Left lung (tissue), 10 donors: ENCODE results near the gene DHRS3. TPM values are rescaled to one million over a fixed set of nuclear protein-coding genes. Genes with fewer than 3 reads are reported as not detected.

Experiments
- ATAC-seq: fragments of 200-7000 bp; cut with Tn5 transposase; one replicate; pipeline ENCODE4 v1.9.1; 2020; ENCODE audit warnings: moderate library complexity
- DNase-seq, 4 donors: peaks; one replicate each; pipeline ENCODE4 v3.0.0-alpha.2; 2013 to 2020
- H3K27ac ChIP-seq, 2 donors: fragments of 200-600 bp; sonication (generic) in 1 of 2; one replicate each; pipeline versions ENCODE4 v1.5.0 to v1.8.0; 2020 to 2021
- H3K27me3 ChIP-seq, 2 donors: fragments of 200-600 bp; sonication (generic) in 1 of 2; one replicate each; pipeline versions ENCODE4 v1.5.0 to v1.8.0; 2020 to 2021
- H3K36me3 ChIP-seq, 2 donors: fragments of 200-600 bp; sonication (generic) in 1 of 2; one replicate each; pipeline versions ENCODE4 v1.5.0 to v1.8.0; 2020 to 2021
- H3K4me1 ChIP-seq, 2 donors: fragments of 200-600 bp; one replicate each; pipeline ENCODE4 v1.8.0; 2021
- H3K4me3 ChIP-seq, 2 donors: fragments of 200-600 bp; sonication (generic) in 1 of 2; one replicate each; pipeline versions ENCODE4 v1.5.0 to v1.8.0; 2020 to 2021; ENCODE audit warnings: mild to moderate bottlenecking in 1 of 2
- H3K9me3 ChIP-seq, 2 donors: fragments of 200-600 bp; sonication (generic) in 1 of 2; one replicate each; pipeline versions ENCODE4 v1.5.0 to v1.8.0; 2020 to 2021
- intact Hi-C, 2 donors: fragments of 100-400 bp; cut with DNase I; formaldehyde crosslinking; loops; one replicate each; pipeline versions ENCODE4 v1.11.2 to v1.14.2; 2022
- polyA plus RNA-seq, 6 donors: library from polyadenylated mRNA; unstranded; fragments of 120-200 nt; gene quantifications; one replicate each; pipeline ENCODE4 v1.2.1, GENCODE V29; 2013; ENCODE audit not compliant: insufficient read length in 6 of 6
- total RNA-seq, 2 donors: library from RNA; stranded (reverse); fragmentation: NEBNext Ultra II Directional; extraction: Animal tissue kit (Norgen Biotek cat#: 25700); gene quantifications; one replicate each; pipeline ENCODE4 v1.2.1, GENCODE V29; 2021
- TF ChIP-seq, protein P1 (sequence below), 2 donors: fragments of 200-600 bp; sonication (generic) in 1 of 2; IDR thresholded peaks; one replicate each; pipeline versions ENCODE4 v1.5.0 to v1.8.0; 2021; ENCODE audit warnings: antibody characterized with exemption in 2 of 2
- donor health status: DM: no; HTN: yes; CAD: no.
- donor health status: DM: no; HTN: no; CAD: no.

DHRS3 gene
- total and polyA plus RNA-seq, 8 donors, result 37.3 to 120 (median 43.7) TPM

DNA sequence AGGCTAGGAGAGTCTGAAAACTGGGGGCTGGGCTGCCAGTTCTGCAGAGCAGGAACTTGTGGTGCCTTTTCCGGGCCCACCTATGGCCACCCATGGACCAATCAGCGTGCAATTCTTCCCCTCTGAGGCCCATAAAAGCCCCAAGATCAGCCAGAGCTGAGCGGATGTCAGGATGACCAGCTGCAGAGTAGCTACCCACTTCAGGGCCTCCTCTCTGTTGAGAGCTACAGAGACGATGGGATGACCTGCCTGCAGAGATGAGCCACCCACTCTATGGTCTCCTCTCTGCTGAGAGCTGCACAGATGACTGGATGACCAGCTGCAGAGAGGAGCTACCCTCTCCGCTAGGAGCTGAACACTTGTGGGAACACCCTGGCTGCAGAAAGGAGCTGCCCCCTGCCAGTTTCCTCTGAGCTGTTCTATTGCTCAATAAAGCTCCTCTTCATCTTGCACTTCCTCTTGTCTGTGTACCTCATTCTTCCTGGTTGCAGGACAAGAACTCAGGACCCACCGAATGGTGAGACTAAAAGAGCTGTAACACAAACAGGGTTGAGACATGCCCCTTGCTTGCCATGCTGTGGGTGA lies 13.0 kb upstream of the DHRS3 start:
- intact Hi-C loops, result no loop called here
- no peaks in the 10 kb centered on the region for H3K27me3 ChIP-seq
- no peak overlapping the region for H3K27ac ChIP-seq
- H3K4me3 ChIP-seq, result no peak overlapping the region
- TF ChIP-seq, protein P1, sequence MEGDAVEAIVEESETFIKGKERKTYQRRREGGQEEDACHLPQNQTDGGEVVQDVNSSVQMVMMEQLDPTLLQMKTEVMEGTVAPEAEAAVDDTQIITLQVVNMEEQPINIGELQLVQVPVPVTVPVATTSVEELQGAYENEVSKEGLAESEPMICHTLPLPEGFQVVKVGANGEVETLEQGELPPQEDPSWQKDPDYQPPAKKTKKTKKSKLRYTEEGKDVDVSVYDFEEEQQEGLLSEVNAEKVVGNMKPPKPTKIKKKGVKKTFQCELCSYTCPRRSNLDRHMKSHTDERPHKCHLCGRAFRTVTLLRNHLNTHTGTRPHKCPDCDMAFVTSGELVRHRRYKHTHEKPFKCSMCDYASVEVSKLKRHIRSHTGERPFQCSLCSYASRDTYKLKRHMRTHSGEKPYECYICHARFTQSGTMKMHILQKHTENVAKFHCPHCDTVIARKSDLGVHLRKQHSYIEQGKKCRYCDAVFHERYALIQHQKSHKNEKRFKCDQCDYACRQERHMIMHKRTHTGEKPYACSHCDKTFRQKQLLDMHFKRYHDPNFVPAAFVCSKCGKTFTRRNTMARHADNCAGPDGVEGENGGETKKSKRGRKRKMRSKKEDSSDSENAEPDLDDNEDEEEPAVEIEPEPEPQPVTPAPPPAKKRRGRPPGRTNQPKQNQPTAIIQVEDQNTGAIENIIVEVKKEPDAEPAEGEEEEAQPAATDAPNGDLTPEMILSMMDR (IDR thresholded peaks at IDR 0.05), result no peak
- no peaks in the 10 kb centered on the region for H3K9me3 ChIP-seq
- peak; percentile 19 for ATAC-seq
- H3K4me1 ChIP-seq, result peaks cover 0 to 22% of the 10 kb centered on the region in 2 donors
- no peak for DNase-seq
- H3K36me3 ChIP-seq, result no peaks in the 10 kb centered on the region

DNA sequence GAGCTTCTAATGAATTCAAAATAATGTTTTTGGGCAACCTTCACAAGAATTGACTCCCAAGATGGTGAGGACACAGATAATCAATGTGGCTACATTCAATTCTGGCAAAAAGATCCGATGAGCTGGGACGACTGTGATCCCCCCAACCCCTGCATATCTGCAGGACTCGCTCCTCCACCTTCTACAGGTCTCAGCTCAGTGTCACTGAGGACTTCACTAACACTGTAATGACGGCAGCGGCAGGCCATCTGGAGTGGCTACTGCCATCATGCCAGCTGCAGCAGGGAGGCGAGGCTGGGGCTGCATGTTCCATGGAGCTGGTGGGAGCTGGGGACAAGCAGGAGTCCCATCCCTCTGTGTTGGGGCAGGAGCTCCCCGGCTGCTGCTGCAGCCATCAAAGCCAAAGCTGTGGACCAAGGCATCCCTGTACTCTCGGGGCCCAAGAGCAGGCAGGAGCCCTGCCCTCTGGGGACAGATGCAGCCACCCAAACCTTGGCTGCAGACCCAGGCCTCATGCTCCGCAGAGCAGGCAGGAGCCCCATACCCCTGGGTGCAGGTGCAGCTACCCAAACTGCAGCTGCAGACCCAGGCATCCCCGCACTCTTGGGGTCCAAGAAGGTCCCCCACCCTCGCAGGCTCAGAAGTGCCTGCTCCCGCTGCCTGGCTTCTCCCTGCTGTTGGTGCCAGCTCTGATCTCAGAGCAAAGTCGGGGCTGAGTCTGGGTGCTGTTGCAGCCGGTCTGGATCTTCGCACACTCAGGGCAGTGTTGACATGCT lies 12.2 kb upstream of the DHRS3 start:
- TF ChIP-seq, protein P1 (IDR thresholded peaks at IDR 0.05), result no peak
- no peaks in the 10 kb centered on the region for H3K9me3 ChIP-seq
- H3K36me3 ChIP-seq, result no peaks in the 10 kb centered on the region
- no peak for ATAC-seq
- no peaks in the 10 kb centered on the region for H3K27me3 ChIP-seq
- intact Hi-C loops, result no loop called here
- H3K4me1 ChIP-seq, result peaks cover 0 to 22% of the 10 kb centered on the region in 2 donors
- H3K27ac ChIP-seq, result no peak overlapping the region
- no peak overlapping the region for H3K4me3 ChIP-seq
- DNase-seq, result no peak

DNA sequence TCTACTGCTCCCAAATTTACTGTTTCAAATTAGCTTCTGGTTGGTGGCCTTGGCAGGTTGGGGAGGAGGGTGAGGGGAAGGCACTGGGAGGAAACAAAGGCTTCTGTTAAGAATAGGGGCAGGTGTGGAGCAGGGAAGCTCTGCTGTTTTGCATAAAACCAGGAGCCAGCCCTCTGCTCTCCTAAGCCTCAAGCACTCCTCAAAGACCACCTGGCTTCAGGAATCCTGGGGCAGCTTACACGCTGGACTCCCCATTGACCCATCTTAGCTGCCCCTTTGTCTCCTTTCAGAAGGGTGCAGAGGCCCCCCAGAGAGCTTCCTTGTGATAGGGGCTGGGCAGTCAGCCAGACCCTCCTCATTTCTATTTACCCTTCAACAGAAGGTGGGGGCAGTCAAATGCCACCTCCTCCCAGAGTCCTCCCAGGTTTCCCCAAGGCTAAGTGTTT lies 11.5 kb upstream of the DHRS3 start:
- peaks cover 0 to 21% of the 10 kb centered on the region in 2 donors for H3K4me1 ChIP-seq
- H3K36me3 ChIP-seq, result no peaks in the 10 kb centered on the region
- ATAC-seq (no peak), DNase-seq (no peak)
- H3K27ac ChIP-seq, result no peak overlapping the region
- no peak overlapping the region for H3K4me3 ChIP-seq
- TF ChIP-seq, protein P1 (IDR thresholded peaks at IDR 0.05), result no peak
- H3K27me3 ChIP-seq, result no peaks in the 10 kb centered on the region
- H3K9me3 ChIP-seq, result no peaks in the 10 kb centered on the region
- intact Hi-C loops, result no loop called here

GRCh38 chr1:12627296-12627695 lies 9.3 kb upstream of the DHRS3 start:
- TF ChIP-seq, protein P1 (IDR thresholded peaks at IDR 0.05), result no peak
- H3K27me3 ChIP-seq, result no peaks in the 10 kb centered on the region
- H3K27ac ChIP-seq, result no peak overlapping the region
- ATAC-seq (no peak), DNase-seq (no peak)
- no peaks in the 10 kb centered on the region for H3K9me3 ChIP-seq
- intact Hi-C loops, result no loop called here
- H3K4me3 ChIP-seq, result no peak overlapping the region
- H3K4me1 ChIP-seq, result peaks cover 0 to 17% of the 10 kb centered on the region in 2 donors
- H3K36me3 ChIP-seq, result no peaks in the 10 kb centered on the region

- Histone ChIP-seq H3K27ac (no peak overlapping the region), H3K4me3 (no peak overlapping the region), H3K4me1 (peaks cover 0 to 20% of the 10 kb centered on the region in 2 donors), H3K27me3 (no peaks in the 10 kb centered on the region), H3K36me3 (no peaks in the 10 kb centered on the region), H3K9me3 (no peaks in the 10 kb centered on the region)
- DNase-seq, result no peak
- intact Hi-C loops, result no loop called here
- TF ChIP-seq, protein P1 (IDR thresholded peaks at IDR 0.05), result no peak
- ATAC-seq, result no peak
These were observed 8.9 kb upstream of the DHRS3 start for GRCh38 chr1:12626888-12627287.
